ENCODE measurements around the gene CCDC85C.

The CCDC85C gene

DNA sequence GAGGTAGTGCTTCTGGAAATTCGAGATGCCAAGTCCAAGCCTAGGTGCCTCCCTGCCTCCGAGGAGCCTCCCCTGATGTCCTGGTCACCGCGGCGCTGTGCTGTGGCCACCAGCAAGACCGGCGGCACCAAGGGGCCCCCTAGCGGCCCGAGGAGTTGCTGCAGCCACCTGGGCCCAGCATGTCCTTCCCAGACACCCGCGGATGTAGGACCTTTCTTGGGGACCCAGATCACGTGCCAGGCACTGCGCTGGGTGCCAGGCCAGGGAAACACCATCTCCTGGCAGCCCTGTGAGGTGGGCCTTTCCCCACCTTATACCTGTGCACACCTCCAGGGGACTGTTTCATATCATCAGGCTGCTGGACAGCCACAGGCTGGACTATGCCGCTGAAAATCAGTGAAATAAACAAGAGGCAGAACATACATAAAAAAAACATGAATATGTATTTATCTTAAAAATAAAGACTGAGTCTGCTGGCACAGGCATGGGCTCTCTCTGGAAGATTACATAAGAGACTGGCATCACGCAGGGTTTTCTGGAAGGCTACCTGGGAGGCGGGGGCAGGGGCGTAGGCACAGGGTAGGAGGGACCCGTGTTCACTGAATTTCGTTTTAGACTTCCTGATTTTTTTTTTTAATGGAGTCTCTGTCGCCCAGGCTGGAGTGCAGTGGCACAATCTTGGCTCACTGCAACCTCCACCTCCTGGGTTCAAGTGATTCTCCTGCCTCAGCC, 25.0 kb upstream of the CCDC85C start:
- peak; percentile 66 for DNase-seq

DNA sequence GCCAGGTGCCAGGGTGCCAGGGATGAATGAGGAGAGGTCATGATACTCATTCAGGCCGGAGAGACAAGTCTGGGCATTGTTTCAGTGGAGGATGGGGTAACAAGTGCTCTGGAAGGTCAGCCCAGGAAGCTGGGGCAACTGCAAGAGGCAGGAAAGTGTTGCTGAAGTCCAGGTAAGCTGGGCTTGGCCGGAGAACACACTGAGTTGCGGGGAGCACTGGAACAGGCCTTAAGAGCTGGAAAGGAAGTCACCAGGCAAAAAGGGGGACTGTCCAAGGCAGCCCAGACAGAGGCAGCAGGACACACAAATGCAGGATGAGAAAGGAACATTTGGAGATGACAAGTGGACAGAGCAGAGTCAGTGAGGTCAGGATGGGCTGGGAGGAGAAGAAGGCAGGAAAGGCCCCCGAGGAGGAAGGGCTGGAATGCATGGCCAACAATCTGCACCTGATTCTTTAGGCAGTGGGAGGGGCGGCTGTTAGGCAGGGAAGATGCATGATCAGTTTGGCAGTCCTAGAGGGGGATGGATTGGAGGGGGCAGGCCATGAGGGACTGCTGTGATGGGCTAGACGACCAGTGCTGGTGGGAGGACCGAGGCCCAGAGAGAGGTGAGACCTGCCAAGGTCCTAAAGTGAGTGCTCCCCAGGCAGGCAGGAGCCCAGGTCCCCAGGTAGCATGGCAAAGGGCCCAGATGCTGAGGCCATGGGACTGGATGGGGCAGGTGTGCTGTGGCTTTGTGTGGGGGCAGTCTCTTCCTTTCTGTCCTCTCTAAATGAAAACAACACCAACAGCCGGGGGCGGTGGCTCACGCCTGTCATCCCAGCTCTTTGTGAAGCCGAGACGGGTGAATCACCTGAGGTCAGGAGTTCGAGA, 23.7 kb upstream of the CCDC85C start:
- DNase-seq, result no peak

DNA sequence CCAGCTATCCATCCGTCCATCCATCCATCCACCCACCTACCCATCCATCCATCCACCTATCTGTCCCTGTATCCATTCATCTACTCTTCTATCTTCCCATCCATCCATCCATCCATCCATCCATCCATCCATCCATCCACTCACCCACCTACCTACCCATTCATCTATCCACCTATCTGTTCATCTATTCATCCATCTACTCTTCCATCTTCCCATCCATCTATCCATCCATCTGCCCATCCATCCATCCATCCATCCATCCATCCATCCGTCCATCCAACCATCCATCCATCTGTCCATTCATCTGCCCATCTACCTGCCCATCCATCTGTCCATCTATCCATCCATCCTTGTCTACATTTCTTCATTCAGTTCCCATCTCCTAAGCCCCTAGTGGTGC, 23.1 kb upstream of the CCDC85C start:
- no peak for DNase-seq

DNA sequence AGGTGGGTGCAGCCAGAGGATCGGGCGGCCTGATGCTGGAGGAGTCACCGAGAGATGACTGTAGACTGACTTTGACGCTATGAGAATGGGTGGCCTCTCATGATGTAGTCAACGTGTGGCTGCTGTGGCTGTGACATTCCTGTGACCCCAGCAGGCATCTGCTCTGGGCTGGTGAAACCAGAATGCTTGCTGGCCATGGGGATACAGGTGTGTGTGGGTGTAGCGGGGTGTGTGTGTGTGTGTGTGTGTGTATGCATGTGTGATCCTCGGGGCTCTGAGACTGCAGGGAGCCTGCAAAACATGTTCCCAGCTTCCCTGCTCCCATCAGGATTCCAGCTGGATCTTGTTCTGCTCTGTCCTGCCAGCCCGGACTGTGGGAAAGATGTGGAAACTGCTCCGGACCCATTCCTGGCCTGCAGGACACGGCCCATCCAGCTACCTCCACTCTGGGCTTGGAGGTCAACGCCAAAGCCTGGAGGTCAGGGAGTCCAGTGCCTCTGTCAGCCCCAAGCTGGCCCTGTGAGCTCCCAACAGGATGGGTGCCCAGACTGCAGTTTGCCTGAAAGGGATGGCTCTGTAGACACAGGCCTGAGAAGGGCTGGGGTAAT, 22.1 kb upstream of the CCDC85C start:
- no peak for DNase-seq

DNA sequence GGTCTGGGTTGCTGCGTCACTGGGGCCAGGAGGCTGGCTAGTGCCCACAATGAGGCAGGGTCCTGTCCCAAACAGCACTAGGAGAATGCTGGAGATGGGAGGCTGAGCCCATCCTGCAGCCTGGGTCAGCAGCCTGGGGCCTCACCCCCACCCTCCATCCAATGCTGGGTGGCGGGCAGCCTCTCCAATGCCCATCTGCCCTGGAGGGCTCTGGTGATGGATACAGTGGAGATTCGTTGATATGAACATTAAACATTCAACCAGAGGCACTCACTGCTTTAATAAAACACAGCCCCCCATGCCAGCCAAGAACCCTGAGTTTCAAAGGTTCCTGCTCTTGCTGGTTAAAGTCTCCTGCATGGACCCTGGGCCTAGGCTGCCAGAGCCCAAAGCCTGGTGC, 21.5 kb upstream of the CCDC85C start:
- no peak for DNase-seq

DNA sequence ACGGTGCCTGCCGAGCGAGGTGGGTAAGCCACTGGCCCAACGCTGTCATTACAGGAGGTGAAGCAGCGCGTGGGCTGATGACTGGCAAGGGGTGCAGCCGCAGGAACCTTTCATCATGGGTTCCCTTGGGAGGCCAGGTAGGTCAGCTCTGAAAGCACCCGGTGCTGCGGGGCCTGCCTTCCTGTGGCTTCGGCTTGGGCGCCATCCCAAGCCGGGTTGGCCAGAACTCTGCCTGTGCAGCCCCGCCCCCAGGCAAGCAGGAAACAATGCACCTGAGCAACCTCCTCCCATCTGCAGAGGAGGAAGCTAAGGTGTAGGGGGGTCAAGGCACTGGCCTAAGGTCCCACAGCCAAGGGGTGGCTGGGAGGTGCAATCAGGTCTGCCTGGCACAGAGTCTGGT, 21.0 kb upstream of the CCDC85C start:
- no peak for DNase-seq

DNA sequence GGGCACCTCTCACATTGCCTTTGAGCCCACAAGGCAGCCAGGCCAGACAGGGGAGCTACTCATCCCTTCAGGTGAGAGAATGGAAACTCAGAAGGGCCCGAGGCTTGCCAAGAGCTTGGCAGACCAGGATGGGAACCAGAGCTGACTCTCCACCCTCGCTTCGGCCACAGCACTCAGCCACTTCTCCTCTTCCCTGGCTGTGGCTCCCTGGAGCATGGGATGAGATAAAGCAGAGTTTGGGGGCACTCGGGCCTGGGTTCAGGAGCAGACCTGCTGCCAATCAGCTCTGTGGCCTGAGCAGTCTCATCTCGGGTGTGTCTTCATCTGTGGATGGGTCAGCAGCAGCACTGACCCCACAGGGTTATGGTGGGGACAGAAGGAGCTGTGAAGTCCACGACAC, 20.0 kb upstream of the CCDC85C start:
- DNase-seq, result no peak

DNA sequence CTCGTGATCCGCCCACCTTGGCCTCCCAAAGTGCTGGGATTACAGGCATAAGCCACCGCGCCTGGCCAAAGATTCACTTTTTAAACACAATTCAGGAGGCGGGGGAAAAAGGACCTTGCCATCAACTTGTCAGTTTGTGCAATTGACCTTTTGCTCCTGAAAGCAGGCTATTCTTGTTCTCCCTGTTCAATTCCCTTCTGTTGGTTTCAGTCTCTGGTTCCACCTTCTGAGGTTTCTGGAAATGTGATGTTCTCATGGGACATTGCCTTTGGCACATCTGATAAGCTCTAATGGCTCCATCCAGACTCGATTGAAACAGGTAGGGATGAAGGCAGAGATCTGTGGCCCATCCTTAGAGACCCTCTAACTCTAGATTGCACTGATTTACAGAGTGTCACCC, 17.9 kb upstream of the CCDC85C start:
- DNase-seq, result no peak

DNA sequence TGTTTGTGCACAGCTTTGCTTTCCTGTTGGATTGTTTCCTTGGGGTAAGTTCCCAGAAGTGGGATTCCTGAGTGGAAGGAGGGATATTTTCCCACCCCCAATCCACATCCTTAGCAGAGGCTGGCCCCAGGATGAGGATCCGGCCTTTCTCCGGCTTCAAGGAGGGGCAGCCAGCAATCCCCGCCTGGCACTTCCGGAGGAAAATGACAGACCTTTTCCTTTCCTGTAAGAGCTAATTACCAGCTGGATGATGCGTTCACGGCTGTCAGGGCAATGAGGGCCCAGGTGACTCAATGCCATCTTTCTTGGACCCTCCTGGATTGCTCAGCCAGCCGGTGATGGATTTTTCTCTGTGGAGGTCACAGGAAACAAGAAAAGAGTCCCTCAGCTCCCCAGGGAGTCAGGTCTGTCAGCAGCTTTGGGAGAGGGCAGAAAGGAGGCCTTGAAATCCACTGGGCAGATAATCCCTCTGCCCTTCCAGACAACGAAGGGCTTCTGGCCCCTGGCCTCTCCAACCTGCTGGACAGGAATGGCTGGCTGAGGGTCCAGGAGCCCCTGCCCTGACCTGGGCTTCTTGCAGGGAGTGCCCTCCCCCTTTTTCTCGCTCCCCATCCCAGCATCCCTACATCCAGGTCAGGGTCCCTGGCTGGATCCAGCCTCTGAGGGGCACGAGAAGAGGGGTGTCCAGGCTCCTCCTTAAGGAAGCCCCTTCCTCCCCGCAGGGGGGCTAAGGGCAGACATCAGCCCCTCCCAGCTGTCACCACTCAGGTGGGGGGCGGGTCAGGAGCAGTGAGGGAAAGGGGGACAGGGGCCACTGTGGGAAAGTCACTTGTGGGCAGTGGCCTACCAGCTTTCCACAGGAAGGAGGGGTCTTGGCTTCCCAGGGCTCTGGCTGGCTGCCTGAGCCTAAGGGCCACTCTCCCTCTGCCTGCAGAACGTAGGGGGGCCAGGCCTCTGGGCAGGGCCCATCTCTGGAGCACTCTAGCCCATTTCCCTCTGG, 16.1 kb upstream of the CCDC85C start:
- DNase-seq, result no peak

DNA sequence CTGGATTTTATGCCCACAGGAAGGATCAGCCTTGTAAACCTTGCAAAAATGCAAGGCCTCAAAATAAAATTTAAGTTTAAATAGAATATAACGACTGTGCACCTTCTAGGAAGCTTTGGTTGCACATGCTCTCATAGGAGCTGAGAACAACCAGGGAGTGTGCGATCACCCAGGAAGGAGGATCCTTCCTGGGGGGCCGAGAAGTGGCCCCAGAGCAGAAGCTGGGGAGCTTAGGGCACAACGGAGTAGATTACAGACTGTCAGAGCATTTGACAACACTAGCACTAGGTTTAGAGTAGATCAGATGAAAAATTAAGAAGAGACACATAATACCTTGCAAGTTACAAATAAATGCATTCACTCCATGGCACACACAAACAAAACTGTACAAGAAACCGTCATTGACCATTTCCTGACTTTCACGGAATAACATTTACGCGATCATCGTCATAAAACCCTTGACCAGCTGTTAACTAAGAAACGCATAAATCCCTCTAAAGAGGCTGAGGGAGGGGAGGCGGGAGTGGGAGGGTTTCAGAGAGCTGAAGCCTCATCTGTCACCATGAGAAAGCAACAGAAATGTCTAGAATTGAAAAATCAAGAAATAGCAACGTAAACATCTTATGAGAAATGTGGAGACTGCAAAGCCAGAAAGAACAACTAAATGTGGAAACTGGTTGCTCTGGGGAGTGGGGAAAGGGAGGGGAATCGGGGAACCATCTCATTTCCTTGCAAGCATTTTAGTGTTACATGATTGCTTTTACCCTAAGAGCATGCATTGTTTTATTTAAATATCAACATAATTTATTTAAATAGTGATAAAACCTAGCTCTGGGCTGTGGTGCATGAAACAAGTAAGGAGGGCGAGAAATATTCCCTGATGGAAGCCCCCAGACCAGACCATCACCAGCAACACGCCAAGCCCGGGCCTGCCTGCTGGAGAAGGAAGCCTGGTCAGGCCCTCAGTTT, 13.1 kb upstream of the CCDC85C start:
- DNase-seq, result no peak

DNA sequence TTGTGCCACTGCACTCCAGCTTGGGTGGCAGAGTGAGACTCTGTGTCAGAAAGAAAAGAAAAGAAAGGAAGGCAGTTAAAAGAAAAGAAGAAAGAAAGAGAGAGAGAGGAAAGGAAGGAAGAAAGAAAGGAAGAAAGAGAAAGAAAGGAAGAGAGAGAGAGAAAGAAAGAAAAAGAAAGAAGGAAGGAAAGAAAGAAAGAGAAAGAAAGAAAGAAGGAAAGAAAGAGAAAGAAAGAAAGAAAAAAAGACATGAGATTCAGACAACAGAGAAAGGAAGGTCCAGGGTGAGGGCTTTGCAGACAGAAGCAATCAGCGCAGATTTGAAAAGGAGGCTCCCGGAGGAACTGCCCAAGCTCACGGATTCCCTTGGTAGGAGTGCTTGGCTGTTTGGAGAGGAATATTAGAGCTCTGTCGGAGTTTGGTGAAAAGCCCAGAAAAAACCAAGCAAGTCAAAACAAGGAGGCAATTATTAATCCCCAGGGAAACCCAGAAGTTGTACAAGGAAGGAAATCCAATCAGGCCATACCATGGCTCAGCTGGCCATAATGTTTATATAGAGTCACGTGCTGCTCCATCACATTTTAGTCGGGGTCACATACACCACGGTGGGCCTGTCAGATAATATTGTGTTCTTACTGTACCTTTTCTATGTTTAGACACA, 11.6 kb upstream of the CCDC85C start:
- no peak for DNase-seq

DNA sequence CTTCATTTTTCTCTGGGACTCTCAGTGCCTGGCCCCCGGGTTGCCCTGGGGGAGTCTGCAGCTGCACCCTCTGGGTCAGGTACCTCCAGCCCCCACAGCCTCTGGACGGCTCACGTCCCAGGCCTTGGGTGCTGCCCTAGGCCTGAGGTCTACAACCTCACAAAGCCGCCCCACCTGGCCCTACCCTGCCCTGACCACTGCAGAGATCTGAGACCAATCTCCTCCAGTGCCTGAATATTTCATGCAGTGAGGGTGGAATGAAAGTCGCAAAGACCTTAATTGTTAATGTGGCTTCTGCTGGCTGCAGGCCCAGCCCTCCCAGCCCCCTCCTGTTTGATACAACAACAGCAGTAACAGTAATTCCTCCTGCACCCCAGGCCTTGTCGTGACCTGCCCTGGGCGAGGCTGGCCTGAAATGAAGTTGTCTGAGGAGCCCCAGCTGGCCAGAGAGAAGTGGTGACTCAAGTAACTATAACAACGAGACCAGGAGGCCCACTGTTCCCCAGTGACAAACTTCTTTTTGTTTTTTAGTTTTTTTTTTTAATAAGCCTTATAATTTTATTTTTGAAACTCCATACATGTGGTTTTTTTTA, 8.8 kb upstream of the CCDC85C start:
- DNase-seq, result no peak

DNA sequence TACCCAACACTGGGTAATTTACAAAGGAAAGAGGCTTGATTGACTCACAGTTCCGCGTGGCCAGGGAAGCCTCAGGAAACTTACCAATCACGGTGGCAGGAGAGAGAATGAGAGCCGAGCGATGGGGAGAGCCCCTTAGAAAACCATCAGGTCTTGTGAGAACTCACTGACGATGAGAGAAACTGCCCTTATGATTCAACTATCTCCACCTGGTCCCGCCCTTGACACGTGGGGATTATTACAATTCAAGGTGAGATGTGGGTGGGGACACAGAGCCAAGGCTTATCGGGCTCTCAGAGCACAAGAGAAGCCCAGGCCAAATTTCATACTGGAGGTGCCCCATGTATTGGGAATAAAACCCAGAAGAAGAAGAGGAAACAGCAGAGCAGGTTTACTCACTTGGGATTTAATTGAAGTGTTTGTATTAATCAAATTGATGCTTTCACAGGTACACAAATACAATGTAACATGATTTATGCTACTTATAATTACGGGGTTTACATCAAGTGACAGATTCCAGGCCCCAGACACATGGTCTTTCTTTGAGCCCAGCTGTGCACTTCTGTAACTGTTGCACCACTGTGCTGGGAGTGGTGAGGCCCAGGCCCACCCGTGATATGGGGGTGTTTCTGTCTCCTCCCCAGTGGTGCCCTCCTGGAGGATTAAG, 8.2 kb upstream of the CCDC85C start:
- DNase-seq, result no peak

DNA sequence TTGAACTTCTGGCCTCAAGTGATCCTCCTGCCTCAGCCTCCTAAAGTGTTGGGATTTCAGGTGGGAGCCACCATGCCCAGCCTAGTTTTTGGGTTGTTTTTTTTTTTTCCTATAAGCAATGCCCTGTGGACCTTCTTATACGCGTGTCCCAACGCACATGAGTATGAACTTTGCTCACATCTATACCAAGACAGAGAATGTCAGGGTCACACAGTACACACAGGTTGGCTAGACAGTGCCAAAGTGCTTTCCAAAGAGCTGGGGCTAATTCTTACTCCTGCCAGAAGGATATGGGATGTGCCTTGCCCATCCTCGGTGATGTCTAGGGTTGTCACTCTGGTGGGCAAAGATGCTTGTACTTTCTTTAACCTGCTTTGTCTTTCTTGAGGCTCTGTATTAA, 7.6 kb upstream of the CCDC85C start:
- DNase-seq, result no peak

DNA sequence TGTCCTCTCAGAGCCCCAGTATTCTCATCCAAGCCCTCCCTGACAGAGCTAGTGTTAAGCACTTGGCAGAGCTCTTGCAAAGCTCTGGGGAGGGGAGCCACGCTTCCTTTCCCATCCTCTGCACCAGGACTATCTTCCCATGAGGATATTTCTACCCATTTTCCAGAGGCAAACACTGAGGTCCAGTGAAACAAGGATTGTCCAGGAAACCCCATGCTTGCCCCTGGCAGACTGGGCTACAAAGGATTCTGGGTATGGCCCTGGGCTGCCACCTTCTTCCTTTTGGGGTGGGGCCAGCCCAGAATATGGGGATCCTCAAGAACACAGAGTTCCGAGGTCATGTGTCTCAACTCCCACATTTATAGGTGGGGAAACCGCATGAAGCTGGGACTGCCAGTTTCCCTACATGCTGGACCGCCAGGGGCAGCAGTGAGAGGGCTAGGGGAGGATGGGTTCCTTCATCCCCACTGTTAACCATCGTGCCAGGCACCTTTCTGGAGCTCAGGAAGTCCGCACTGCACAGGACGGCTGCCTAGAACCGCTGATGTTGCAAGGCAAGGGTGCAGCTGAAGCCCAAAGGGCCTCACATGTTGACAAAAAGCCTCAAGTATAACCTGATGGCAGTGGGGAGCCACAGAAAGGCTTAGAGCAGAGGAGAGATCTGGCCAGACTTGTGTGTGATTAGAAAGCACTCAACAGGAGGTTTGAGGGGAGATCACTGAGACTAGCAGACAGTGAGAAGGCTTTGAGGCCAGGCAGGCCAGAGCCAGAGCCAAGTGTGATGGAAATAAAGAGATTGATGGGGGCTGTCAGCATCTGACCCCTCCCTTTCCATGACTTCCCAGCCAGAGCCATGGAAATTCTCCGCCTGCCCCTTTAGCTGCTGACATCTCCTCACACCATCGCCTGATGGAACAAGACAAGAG, 5.5 kb upstream of the CCDC85C start:
- DNase-seq, result no peak

DNA sequence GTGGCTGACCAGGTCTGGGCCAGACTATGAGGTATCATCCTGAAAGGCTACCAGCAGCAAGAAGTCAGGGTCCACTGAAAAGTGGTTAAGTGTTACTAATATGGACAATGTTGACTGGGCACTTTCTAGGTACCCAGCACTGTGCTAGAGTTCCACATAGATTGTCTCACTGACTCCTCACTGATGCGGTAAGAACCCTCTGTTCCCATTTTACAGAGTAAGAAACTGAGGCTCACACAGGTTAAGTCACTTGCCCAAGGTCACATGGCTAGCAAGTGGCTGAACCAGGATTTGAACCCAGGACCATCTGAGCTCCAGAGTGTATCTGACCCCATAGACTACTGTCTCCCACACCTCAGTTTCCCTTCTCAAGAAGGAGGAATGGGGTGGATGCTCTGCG, 4.6 kb upstream of the CCDC85C start:
- DNase-seq, result no peak

DNA sequence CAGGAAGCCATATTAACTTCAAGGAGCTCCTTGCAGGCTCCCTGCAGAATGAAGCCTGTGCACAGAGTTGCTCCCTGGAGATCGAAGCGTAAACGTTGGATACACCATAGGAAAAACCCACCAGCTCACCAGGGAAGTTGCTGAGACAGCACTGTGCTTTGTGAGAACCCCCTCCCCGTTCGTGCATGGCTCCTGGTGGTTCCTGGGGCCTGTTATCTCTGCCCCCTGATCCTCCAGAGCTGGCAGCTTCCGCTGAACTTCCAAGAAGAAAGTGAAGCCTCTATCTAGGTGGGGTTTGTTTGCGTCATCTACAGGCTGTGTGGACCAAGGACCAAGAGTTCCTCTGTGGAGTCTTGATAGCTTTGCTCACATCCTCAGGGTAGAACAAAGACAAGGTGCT, 2.4 kb upstream of the CCDC85C start:
- DNase-seq, result no peak

DNA sequence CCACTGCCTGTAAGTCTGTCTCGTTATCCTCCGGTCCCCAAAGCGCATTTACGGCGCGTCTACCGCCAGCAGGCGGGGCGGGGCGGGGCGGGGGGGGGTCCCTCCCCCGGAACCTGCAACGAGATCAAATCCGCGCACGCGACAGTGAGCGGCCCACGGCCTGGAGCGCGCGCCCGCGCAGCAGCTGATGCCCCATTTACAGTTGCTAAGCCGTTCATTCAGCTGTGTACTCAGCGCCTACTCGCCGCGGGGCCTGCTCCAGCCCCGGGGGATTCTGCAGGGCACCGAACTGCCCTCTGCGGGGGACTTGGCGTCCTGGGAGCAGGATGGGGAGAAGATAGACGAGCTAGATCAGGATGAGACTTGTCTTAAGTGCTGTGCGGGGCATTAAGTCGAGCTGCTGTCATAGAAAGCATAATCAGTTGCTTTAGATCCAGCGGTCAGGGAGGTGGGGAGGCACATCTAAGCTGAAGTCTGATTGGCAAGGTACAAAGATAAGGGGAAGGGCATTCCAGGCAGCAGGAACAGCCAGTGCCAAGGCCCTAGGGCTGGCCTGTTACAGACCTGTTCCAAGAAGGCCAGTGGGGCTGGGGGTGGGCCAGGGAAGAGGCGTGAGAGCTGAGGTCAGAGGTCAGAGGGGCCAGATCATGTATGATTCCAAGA, 1.4 kb upstream of the CCDC85C start:
- peak; percentile 84 for DNase-seq
